Medulla oblongata (tissue), 1 donor: ENCODE results near the gene DENND10.
"Not testable (repeated sequence)": the region's sequence is repeated elsewhere in the genome, so short reads cannot be mapped to it uniquely, and the experiment has no call there.

Experiments used
- DNase-seq: peaks from one replicate; pipeline ENCODE4 v3.0.0-alpha.2; 2015; ENCODE audit errors: extremely low spot score

DENND10 gene

GRCh38 chr10:119098576-119098975 lies 5.3 kb upstream of the DENND10 start:
- no peak for DNase-seq

- no peak for DNase-seq
These were observed 3.3 kb upstream of the DENND10 start for GRCh38 chr10:119100434-119101238.

GRCh38 chr10:119101366-119102098 lies 2.4 kb upstream of the DENND10 start:
- DNase-seq: no peak

- DNase-seq: peak; percentile 20
These were observed 541 bp upstream of the DENND10 start for GRCh38 chr10:119103241-119103902.

GRCh38 chr10:119104654-119105015 lies 722 bp downstream of the DENND10 start:
- DNase-seq: no peak

GRCh38 chr10:119105155-119105554 lies 1.2 kb downstream of the DENND10 start:
- DNase-seq: no peak

- DNase-seq: not testable (repeated sequence)
These were observed 2.0 kb downstream of the DENND10 start for GRCh38 chr10:119105899-119106298.

- DNase-seq: not testable (repeated sequence)
These were observed 3.2 kb downstream of the DENND10 start for GRCh38 chr10:119107106-119107505.

GRCh38 chr10:119107771-119108170 lies 3.9 kb downstream of the DENND10 start:
- DNase-seq: not testable (repeated sequence)

GRCh38 chr10:119112056-119112455 lies 8.1 kb downstream of the DENND10 start:
- no peak for DNase-seq

- DNase-seq: no peak
These were observed 10.1 kb downstream of the DENND10 start for GRCh38 chr10:119113751-119114732.

GRCh38 chr10:119115926-119116325 lies 12.0 kb downstream of the DENND10 start:
- DNase-seq: no peak

- DNase-seq: no peak
These were observed 12.5 kb downstream of the DENND10 start for GRCh38 chr10:119116326-119116951.

GRCh38 chr10:119118231-119118630 lies 14.3 kb downstream of the DENND10 start:
- no peak for DNase-seq

- no peak for DNase-seq
These were observed 15.5 kb downstream of the DENND10 start for GRCh38 chr10:119119400-119119799.

- no peak for DNase-seq
These were observed 16.5 kb downstream of the DENND10 start for GRCh38 chr10:119120413-119120867.

GRCh38 chr10:119120875-119121274 lies 17.0 kb downstream of the DENND10 start:
- DNase-seq: no peak

- no peak for DNase-seq
These were observed 22.0 kb downstream of the DENND10 start for GRCh38 chr10:119125942-119126341.

GRCh38 chr10:119129721-119130120 lies 25.8 kb downstream of the DENND10 start:
- DNase-seq: no peak

- DNase-seq: peak; percentile 65
These were observed 27.8 kb downstream of the DENND10 start for GRCh38 chr10:119131512-119132240.
